ENCODE measurements around the gene RTN4RL2.

RTN4RL2 gene

DNA sequence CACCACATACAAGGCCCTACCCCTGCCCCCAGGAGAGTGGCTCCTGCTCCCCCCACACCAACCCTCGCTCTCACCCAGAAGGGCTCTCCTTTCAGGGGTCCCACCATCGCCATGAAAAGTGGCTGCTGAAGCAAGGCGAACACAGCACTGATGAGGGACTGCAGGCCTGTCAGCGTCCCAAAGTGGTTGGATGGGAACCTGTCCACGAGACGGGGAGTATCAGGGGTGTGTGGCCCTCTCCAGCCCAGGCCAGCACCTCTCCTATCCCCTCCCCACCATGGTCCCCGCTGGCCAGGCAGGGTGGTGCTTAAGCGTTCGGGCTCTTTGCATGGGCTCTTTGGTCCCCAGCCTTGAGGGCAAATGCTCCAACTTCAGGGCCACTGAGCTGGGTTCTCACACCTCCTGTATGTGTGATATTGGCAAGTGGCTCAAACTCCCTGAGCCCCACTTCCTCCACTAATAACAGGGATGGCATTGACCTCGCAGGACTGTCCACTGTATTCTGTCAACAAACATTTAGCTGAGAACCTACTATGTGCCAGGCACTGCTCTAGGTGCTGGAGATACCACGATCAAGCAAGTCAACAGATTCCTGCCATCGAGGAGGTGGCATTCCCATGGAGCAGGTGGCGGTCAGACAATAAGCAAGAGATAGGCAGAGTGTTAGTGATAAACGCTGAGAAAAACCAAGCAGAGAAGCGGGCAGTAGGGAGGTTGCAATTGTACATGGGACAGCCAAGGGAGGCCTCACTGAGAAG lies 26.9 kb downstream of the RTN4RL2 start:
- TF ChIP-seq, protein P1, sequence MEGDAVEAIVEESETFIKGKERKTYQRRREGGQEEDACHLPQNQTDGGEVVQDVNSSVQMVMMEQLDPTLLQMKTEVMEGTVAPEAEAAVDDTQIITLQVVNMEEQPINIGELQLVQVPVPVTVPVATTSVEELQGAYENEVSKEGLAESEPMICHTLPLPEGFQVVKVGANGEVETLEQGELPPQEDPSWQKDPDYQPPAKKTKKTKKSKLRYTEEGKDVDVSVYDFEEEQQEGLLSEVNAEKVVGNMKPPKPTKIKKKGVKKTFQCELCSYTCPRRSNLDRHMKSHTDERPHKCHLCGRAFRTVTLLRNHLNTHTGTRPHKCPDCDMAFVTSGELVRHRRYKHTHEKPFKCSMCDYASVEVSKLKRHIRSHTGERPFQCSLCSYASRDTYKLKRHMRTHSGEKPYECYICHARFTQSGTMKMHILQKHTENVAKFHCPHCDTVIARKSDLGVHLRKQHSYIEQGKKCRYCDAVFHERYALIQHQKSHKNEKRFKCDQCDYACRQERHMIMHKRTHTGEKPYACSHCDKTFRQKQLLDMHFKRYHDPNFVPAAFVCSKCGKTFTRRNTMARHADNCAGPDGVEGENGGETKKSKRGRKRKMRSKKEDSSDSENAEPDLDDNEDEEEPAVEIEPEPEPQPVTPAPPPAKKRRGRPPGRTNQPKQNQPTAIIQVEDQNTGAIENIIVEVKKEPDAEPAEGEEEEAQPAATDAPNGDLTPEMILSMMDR (IDR thresholded peaks at IDR 0.05; ENCODE audit: low read depth, low read length): no peak
- no peaks in the 10 kb centered on the region for H3K36me3 ChIP-seq
- no peak overlapping the region for H3K4me3 ChIP-seq (ENCODE audit: low read depth, low read length)
- H3K27ac ChIP-seq: no peak overlapping the region
- no peak for DNase-seq
- H3K27me3 ChIP-seq (ENCODE audit: insufficient read depth, low read depth, severe bottlenecking): peaks cover 8% of the 10 kb centered on the region
- H3K9me3 ChIP-seq (ENCODE audit: severe bottlenecking): no peaks in the 10 kb centered on the region

DNA sequence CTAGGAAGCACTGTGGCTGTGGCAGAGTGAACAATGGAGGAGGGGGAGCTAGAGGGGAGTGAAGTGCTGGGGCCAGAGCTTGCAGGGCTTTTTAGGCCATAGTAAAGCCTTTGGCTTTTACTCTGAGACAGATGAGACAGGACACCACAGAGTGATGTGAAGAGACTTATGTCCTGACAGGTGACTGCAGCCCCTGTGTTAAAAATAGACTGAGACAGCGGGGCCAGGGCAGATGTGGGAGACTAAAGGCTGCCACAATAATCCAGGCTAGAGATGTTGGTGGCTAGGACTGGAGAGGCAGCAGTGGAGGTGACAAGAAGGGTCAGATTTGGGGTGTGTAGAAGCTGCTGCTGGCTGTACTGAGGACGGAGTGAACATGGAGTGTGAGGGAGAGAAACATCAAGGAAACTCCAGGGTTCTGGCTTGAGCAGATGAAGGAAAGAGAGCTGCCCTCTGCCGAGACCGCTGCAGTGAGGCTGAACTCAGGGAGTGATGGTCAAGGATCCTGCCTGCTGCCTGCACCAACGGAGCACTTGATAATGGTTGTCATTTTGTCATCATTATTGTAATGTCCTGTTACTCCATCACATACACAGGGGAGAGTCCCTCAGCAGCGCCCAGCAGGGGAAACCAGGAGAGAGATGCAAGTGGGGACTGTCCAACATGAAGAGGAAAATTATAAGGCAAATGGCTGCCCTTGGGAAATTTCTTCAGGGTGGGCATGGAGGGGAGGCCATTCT lies 27.8 kb downstream of the RTN4RL2 start:
- Histone ChIP-seq H3K36me3 (no peaks in the 10 kb centered on the region), H3K4me3 (ENCODE audit: low read depth, low read length) (no peak overlapping the region), H3K27me3 (ENCODE audit: insufficient read depth, low read depth, severe bottlenecking) (peaks cover 5% of the 10 kb centered on the region), H3K27ac (no peak overlapping the region), H3K9me3 (ENCODE audit: severe bottlenecking) (no peaks in the 10 kb centered on the region)
- TF ChIP-seq, protein P1 (IDR thresholded peaks at IDR 0.05; ENCODE audit: low read depth, low read length): no peak
- no peak for DNase-seq

DNA sequence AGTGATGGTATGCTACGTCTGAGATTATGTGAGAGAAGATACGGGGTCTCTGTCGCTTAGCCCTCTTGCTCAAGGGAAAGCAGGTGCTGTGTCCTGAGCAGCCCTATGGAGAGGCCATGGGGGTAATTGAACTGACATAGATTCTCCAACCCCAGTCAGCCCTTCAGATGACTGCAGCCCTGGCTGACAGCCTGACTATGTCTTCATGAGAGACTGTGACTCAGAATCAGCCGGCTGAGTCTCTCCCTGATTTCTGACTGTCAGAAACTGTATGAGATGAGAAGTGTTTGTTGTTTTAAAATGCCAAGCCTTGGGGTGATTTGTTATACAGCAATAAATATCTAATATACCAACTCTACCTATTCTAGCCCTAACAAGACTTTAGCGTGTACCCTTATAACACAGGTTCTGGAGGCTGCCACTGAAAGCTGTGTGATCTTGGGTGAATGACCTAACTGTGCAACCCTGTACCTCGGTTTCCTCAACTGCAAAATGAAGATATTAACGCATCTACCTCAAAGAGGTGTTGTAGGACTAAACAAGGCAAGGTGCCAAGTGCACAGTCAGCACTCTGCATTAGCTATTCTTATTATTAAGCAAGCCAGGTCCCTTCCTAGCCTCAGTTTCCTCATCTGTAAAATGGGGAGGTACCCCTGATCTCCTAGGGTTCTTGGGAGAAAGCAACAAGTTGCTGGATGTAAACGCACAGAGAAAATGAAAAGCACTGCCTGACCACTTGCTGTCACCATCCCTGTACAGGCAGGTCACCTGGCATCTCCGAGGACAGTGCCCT lies 30.3 kb downstream of the RTN4RL2 start:
- no peak for DNase-seq
- Histone ChIP-seq H3K9me3 (ENCODE audit: severe bottlenecking) (no peaks in the 10 kb centered on the region), H3K4me3 (ENCODE audit: low read depth, low read length) (no peak overlapping the region), H3K27me3 (ENCODE audit: insufficient read depth, low read depth, severe bottlenecking) (no peaks in the 10 kb centered on the region), H3K27ac (no peak overlapping the region), H3K36me3 (no peaks in the 10 kb centered on the region)
- TF ChIP-seq, protein P1 (IDR thresholded peaks at IDR 0.05; ENCODE audit: low read depth, low read length): no peak

DNA sequence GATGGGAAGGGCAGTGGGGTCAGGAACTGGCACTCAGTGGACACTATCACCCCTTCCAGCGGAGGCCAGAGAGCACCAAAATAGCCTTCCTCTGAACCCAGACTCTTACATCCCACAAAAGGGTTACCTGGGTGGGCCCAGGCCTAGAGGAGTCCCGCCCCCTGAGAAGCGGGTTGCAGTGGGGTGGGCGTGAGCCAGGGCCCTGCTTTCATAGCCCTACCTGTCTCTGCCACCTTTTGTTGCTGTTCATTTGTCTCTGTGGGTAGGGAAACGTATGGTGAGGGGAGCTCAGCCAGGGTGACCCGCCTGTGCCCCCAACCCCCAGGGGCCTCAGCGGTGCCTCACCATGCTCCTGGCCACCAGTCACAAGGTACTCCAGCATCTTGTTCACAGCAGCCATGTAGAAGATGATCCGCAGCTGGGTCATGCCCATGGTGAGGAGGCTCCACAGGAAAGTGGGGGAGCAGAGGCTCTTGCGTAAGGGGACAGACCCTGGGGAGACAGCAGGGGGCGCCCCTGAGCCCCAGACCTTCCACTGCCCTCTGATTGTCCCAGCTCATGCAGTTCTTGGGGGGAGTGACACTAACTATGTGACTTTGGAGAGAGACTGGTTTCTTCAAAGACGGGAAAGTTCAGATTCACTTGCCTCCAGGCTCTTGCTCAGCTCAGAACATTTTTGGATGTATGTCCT lies 31.2 kb downstream of the RTN4RL2 start:
- Histone ChIP-seq H3K27ac (no peak overlapping the region), H3K4me3 (ENCODE audit: low read depth, low read length) (no peak overlapping the region), H3K9me3 (ENCODE audit: severe bottlenecking) (no peaks in the 10 kb centered on the region), H3K36me3 (no peaks in the 10 kb centered on the region), H3K27me3 (ENCODE audit: insufficient read depth, low read depth, severe bottlenecking) (no peaks in the 10 kb centered on the region)
- peak; percentile 64 for DNase-seq
- TF ChIP-seq, protein P1 (IDR thresholded peaks at IDR 0.05; ENCODE audit: low read depth, low read length): peak; percentile 93
